ENCODE results near the gene TMEM151B.
A peak's percentile ranks its signal among the peaks of the same experiment; 100 is the strongest.
"Not testable (repeated sequence)": the region's sequence is repeated elsewhere in the genome, so short reads cannot be mapped to it uniquely, and the experiment has no call there.

Gene TMEM151B

DNA sequence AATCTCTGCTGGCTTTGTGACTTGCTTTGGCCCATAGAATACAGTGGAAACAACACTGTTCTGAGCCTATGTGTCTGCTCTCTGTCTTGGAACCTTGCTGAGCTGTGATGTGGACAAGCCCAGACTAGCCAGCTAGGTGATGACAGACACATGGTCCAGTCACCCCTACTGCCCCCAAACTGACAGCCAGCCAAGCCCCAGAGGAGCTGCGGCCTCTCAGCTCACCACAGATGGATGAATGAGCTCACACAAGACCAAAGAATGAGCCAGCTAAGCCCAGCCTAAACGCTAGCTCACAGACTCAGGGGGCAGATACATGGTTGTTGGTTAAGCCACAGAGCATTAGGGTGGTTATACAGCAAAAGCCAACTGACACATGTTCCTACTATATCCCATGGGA, 38.8 kb downstream of the TMEM151B start:
- no peak for DNase-seq

DNA sequence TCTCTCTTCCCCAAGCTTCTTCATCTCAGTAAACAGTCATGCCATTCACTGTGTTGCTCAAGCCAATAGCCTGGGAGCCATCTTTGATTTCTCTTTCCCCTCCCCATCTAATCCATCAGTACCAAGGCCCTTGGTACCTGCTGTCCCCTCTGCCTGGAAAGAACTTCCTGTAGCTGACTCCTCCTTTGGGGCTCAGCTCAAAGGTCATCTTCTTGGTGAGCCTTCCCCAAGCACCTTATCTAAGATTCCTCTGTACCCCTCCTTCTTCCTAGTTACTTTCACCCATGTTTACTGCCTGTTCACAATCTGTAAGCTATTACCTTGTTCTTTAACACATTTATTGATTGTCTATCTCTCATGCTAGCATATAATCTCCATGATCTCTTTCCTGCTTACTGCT, 39.4 kb downstream of the TMEM151B start:
- DNase-seq: no peak

DNA sequence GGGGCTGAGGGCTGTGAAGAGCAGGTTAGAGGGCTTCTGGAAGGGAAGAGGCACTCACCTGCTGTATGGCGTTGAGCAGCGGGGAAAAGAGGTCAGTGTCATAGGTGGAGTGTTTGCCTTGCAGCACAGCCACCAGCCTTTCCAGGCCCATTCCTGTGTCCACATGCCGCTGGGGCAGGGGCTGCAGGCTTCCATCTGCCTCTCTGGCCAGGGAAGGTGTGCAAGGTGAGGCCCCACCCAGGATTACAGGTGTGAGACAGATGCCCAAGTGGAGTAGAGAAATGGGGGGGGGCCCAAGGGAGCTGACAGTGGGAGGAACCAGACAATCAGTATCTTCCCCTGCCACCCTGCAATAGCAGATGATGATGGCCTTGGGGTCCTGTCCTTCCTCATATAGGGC, 40.0 kb downstream of the TMEM151B start:
- DNase-seq: no peak

DNA sequence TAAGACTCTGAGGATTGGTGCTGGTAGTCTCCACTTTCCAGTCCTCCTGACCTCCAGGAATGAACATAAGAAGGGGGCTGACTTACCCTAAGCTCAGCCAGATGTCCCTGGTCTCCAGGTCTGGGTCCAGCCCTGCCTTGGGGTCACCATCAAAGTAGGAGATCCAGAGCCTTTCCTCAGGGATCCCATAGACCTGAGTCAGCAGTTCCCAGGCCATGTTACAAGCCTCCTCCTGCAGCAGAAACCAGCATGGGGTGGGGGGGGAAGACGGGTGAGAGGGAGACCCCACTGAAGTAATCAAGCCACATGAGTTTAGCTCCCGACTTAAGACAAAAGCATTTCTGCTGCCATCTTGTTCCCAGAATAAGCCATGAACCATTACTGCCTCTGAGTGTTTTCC, 41.1 kb downstream of the TMEM151B start:
- DNase-seq: no peak

DNA sequence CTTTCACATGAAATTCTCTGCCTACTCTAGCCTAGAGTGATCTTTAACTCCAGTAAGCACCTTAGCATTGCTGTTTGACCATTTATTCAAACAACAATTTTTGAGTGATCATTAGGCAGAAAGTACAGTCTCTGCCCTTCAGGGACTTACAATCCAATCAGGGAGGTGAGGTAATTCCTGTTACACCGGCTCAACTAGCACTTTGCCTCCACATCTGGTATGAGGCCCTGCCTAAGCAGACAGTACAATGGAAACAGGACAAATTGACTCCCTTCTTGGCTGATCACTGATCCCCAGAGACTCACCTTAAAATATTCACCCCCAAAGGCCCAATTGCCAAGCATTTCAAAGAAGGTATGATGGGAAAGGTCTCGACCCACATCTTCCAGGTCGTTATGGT, 41.5 kb downstream of the TMEM151B start:
- no peak for DNase-seq

DNA sequence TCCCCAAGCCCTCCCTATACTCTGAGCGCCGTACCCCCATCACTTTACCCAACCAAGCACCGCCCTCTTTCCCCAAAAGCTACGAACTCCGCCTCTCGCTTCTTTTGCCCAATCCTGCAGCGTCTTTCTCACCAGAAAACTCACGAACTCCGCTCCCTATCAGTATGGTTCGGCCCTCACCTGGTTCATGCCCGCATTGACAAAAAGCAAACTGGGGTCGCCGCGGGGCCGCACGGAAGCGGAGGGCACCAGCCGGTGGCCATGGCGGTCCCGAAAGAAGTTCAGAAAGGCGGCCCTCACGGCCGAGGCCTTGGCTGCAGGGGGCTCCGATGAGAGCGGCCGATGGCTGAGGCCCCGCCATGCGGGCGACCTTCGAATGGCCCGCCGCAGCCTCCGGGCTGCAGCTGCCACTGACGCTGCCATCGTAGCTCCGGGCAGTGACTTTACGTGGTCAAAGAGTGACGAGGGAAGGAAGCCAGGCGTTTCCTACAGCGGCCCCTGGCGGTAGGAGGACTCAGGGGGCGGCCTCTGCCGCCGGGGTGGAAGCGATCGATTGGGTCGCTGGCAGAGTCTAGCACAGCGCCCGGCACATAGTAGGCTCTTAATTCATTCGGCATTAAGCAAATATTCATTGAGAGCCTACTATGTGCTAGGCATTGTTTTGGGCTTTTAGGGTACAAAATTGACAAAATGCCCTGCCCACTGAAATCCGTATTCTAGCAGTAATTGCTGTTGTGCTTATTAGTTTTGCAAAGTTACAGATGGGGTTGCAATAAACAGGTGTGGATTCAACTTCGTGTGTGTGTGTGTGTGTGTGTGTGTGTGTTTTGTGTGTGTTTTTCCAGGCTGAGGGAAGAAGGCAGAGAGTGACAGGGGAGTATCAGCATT, 42.9 kb downstream of the TMEM151B start, which contains the start of gene AARS2:
TSS of gene AARS2 (minus strand) at position 447 of the 888 bp plus-strand sequence. CDS start at position 423, 24 bp downstream.
- peak; percentile 83 for DNase-seq

DNA sequence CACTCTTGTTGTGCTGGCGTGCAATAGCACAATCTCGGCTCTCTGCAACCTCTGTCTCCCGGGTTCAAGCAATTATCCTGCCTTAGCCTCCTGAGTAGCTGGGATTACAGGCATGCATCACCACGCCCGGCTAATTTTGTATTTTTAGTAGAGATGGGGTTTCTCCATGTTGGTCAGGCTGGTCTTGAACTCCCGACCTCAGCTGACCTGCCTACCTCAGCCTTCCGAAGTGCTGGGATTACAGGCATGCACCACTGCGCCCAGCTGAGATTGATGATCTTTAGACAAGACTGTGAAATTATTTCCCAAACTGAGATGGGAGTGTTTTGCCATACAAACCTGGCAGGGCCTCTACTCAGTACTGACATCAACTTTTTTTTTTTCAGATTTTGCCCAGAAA, 44.4 kb downstream of the TMEM151B start:
- not testable (repeated sequence) for DNase-seq

DNA sequence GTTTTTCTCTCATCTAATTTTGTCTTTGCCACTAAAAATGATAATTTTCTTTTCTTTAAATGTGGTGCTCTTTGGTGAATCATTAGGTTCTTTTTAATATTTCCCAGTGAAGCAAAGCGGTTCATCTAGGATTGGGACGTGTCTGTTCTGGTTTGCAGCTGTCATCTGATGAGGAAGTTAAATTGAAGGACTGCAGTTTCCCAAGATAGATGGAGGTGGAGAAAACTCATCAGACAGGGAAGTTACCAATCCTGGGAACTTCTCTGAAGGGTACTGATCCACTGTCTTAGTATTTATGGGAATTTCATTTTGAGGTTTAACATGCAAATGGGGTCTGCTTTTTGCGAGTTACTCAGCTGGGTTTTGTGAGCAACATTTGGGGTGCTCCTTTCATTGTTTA, 45.3 kb downstream of the TMEM151B start:
- no peak for DNase-seq

DNA sequence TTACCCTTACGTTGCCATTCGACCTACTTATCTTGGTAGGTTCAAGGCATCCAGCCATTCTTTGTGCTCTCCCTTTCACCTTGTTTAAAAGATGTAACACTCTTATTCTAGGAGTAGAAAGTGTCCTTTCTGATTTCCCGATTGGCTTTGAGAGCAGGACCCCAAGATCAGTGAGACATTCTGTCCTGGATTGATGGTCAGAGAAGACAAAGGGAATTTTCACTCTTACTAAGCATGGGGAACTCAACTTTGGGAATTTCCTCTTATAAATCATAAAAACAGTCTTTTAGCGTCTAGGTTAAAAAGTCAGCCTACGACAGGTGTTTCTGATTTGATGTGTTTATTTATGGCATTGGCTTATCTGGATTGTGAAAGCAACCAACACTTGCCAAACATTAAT, 45.7 kb downstream of the TMEM151B start:
- DNase-seq: no peak

DNA sequence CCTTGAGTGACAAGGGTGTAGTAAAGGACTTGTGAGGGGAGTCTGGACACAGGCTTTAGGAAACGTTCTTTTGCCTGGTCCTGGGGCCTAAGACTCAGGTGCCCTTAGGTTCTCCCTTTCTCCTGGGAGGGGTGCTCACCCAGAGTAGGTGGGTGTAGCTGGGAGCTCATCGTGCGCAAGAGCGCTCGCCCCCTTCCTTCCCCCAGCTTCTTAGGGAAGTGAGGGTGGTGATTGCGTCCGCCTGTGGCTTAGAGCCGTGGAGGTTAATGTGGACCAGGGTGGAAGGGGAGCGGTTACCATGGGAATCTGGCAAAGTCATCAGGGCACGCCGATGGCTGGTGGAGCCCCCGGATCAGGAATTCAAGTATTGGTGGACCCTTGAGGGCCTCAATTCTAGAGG, 46.2 kb downstream of the TMEM151B start:
- DNase-seq: no peak

DNA sequence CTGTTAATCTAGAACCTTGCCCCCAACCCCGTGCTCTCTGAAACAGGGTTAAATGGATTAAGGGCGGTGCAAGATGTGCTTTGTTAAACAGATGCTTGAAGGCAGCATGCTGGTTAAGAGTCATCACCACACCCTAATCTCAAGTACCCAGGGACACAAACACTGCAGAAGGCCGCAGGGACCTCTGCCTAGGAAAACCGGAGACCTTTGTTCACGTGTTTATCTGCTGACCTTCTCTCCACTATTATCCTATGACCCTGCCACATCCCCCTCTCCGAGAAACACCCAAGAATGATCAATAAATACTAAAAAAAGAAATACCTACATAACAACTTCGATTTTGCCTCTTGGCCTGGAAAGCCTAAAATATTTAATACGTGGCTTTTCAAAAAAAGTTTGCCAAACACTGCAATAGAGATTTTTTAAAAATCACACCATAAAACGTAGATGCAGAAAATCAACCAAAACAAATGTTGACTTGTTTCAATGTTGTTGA, 46.9 kb downstream of the TMEM151B start:
- DNase-seq: not testable (repeated sequence)

DNA sequence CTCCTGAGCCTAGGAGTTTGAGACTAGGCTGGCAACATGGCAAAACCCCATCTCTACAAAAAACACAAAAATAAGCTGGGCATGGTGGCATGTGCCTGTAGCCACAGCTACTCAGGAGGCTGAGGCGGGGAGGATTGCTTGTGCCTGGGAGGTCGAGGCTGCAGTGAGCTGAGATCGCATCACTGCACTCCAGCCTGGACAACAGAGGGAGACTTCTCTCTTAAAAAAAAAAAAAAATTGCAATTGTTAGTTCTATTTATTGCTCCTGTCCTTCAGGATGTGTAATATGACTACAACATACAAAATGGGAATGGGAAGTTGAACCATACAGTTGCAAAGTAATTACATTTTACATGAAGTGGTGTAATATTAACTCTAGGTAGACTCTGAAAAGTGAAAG, 51.0 kb downstream of the TMEM151B start:
- DNase-seq: no peak

DNA sequence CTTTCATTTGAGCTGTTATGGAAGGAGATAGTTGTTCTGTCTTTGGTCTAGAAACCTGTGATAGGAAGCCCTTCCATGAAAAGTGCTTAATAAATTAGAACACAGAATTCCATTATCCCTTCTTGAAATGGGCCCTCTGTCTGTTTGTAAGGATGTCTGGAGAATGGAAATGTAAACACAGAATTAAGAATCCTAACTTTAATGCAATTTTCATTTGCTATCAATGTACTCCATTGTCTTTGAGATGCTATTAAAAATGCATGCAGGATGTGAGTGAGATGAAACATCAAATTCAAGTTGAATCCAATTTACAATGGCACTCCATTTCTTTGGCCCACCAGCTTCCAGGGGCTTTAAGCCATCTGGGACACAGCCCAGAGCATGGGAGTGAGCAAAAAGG, 56.8 kb downstream of the TMEM151B start:
- DNase-seq: no peak

DNA sequence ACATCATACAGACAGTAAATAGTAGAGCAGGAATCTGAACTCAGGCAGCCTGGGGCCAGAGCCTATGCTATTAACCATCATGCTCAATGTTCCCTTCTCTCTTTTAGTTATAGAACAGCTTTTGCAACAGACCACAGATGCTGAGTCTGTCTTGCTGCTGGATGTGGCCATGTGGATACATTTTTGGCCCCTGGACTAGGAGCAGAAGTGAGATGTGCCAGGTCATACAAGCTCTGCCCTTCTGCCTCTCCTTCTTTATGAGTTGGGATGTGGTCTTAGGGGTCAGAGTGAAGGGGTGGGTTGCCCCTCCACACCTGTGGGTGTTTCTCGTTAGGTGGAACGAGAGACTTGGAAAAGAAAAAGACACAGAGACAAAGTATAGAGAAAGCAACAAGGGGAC, 57.5 kb downstream of the TMEM151B start:
- DNase-seq: no peak

DNA sequence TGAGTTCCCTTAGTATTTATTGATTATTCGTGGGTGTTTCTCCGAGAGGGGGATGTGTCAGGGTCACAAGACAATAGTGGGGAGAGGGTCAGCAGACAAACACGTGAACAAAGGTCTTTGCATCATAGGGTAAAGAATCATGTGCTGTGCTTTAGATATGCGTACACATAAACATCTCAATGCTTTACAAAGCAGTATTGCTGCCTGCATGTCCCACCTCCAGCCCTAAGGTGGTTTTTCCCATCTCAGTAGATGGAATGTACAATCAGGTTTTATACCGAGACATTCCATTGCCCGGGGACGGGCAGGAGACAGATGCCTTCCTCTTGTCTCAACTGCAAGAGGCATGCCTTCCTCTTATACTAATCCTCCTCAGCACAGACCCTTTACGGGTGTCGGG, 58.0 kb downstream of the TMEM151B start:
- not testable (repeated sequence) for DNase-seq

DNA sequence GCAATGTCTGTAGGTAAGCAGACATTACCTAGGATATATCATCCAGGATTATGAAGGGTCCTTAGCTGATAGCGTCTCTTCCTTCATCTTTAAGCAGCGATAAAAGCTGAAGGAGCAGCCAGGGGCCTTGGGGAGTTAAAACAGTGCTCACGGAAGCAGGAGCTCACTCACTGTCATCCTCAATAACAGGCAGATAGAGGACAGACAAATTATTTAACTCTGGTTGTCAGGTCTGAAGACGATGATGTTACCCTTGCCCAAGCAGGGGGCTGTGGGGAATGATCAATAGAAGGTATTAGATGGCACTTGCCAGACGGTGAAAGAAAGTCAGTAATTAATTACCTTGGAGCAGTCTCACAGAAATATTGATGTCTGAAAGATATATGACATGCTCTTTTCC, 59.6 kb downstream of the TMEM151B start:
- no peak for DNase-seq

DNA sequence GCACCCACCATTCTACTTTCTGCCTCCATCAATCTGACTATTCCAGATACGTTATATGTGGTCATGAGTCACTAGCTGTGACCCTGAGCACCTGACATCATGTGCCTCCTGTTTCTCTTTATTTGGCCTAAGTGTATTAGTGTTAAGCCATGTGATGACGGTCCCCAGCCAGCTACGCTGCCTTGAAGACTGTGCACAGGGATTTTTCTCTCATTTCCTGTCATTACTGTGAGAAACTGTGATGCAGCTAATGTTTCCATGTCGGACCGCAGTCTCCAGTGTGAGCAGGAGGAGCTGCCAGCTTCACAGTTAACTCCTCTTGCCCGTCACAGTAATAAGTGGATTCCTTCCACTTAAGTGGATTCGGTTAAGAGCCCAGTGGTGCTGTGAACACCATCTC, 62.3 kb downstream of the TMEM151B start:
- no peak for DNase-seq

DNA sequence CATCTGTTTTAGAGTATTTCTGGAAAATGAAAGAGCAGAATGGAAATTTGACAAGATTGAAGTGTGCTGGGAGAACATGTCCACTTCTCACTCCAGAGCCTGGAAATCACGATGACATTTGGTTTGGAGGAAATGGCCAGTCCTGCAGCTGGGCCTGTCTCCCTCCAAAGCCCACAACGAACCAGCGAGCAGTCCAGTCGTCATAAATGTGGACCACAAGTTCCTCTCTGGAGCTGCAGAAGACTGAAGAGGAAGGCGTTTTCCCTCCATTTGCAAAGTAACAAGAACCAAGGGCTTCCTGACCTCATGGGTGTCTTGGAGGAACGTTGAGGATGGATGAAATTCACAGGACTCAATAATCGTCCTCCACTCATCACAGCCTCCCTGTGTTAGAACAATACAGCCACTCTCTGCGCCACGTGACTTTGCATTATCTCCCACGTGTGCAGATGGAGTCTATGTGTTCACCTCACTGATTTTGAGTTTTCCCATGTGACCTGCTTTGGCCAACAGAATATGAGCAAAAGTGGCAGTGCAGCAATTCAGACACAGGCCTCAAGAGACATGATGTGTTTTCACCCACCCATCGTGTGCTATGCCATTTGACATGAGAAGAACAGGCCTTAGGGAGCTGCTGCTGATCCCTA, 63.1 kb downstream of the TMEM151B start:
- DNase-seq: no peak

DNA sequence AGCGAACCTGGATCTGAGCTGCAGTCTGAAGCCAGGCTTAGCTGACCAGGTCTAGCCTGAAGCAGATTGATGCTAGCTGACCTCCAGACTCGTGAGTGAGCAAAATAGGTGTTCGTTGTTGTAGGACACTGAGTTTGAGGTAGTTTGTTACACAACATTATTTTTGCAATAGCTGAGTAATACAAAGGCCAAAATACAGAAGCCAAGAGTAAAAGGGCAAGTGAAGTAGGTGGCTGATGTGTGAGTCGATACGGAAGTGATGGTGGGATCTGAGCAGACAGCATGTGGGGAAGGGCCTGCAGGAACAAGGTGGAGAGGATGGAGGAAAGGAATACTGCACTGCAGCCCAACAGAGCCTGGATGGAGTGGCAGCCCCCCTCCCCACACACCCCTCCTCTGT, 63.7 kb downstream of the TMEM151B start:
- DNase-seq: no peak

DNA sequence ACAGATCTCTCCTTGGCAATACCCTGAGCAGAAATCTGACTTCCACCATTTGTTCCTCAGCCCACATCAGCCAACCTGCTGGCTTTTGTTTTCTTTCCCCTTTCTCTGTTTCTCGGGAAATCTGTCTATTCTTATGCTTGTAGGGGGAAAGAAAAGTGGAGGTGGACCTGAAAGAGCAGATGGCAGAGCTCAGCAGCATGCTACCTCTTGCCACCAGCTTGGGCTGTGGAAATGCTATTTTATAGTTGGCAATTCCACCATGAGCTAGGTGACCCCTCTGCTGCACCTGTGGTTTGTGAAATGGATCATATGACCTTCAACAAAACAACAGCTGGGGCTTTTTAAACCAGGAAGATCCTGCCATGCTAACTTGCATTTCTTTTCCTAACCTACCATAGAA, 65.4 kb downstream of the TMEM151B start:
- no peak for DNase-seq

DNA sequence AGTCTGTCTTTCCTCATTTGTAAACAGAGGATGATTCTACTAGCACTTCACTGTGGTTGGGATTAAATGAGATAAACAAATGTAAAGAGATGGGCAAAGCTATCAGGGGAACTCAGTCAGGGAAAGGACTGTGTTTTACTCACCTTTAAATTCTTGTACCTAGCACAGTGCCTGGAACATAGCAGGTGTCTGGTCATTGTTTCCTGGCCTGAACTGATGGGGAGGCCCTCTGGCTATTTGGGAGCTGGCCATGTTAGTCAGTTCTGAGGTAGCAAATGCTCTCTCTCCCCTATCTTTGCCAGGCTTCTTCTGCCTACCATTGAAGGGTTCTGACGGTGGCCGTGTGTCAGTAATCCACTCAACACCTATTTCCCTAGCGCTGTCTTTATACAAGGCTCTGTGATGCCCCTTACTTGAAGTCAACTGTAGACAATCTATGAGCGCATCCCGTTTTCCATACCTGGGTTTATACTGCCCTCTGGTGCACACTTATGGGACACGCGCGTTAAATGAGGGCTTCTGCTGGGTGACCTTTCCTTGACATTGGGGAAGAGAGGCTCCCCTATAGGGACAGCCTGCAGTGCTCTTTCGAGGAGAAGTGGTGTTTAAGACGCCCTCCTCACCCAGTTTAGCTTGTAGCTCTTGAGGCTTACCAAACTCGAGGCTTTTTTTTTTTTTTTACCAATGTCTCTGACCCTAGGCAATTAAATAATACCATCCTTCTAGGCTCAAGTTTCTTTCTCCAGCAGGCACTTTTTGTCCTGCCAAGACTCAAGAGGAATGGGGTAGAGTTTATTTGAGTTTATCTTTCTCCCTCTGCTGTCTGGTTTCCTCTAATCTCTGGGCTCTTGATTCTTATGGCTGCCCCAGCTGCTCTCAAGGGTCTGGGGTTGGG, 68.2 kb downstream of the TMEM151B start:
- peak; percentile 47 for DNase-seq

DNA sequence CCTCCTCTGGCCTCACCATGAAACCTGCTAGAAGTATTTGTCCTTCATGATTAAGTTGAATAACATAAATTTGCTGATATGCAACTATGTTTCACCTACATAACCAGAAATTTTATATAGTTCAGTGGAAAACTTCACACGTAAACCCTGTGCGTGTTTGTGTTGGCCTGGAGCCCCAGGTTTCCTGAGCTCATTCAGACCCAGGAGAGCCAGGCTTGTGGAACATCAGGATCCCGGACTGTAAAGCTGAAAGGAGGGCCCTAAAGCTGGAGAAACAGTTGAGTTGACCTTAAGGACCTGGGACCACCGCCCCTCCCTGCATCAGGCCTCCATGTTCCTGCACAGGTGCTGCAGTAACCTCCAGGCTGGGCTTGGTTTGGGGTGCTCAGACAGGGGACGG, 69.1 kb downstream of the TMEM151B start:
- no peak for DNase-seq
